Peyer's patch (tissue), 4 donors: ENCODE measurements around the gene DPH2.

ENCODE experiments used
- CTCF ChIP-seq, 6 experiments: fragments of 450-650 bp in 4 of 6; fragments of 200-600 bp in 2 of 6; sonication (generic) in 1 of 6; IDR thresholded peaks; one replicate each; pipeline ENCODE4 v1.5.1; 2017 to 2019; ENCODE audit warnings: antibody characterized with exemption in 6 of 6, mild to moderate bottlenecking in 3 of 6, moderate library complexity in 1 of 6
- POLR2A ChIP-seq, 2 donors: fragments of 450-650 bp; IDR thresholded peaks; one replicate each; pipeline ENCODE4 v1.5.1; 2017; ENCODE audit warnings: antibody characterized with exemption in 2 of 2, mild to moderate bottlenecking in 2 of 2, moderate library complexity in 2 of 2

- TF ChIP-seq CTCF (IDR thresholded peaks at IDR 0.05) (no peak), POLR2A (IDR thresholded peaks at IDR 0.05) (no peak)
These were observed 24.9 kb upstream of the DPH2 start for GRCh38 chr1:43944860-43945259.
